ENCODE measurements around the gene ABR. TPM values are rescaled to one million over a fixed set of nuclear protein-coding genes. Genes with fewer than 3 reads are reported as not detected.
"Not testable (repeated sequence)": the region's sequence is repeated elsewhere in the genome, so short reads cannot be mapped to it uniquely, and the experiment has no call there.

Gene ABR
- total and polyA plus RNA-seq, 2 donors from 2014 or later = 18.7 to 116 TPM

DNA sequence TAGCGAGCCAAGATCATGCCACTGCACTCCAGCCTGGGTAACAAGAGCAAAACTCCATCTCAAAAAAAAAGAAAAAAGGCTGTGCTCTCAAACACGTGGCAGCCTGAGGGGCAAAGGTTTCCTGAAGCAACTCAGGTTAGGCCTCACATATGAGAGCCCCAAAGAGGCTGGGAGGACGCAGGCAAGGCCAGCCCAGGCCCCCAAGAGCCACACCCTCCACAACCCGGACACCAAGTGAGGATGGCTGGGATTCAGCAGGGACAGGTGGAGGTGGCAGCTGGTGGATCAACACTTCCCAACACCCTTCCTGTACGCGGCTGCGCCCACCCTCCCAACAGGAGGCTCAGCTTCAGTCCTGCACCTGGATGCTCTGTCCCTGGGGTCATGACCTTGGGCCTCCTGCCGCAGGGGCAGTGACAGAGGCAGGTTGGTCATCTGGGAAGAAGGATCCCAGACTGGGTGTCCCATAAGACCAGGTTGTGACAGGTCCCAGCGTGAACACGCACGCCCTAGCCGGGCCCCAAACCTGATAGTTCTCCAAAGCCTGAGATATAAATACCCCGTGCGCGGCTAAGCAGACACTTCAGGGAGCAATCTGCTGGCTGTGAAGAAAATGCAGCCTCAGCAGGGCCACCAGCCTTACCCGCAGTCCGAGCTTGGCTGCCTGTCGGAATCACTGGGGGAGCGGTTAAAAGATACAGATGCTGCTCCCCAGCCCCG is 104.7 kb downstream of the ABR start:
- peaks cover 0 to 2% (median 0%) of the 10 kb centered on the region in 3 donors for H3K4me1 ChIP-seq (ENCODE audit: control insufficient read depth in 2 of 3, insufficient read depth in 2 of 3, low read depth in 1 of 3, low read length in 3 of 3)
- FAIRE-seq (no peak), DNase-seq (peak in 1 of 5 donors; percentile 59)
- H3K27me3 ChIP-seq (ENCODE audit: control insufficient read depth, insufficient read depth, low read length) = no peaks in the 10 kb centered on the region
- no peaks in the 10 kb centered on the region for H3K9me3 ChIP-seq (ENCODE audit: control insufficient read depth in 2 of 3, insufficient read depth in 1 of 3, low read length in 3 of 3)
- intact Hi-C loops (cut with DNase I) = no loop called here
- H3K4me3 ChIP-seq (ENCODE audit: low read length in 3 of 3) = no peak overlapping the region
- no peak for TF ChIP-seq CTCF (IDR thresholded peaks at IDR 0.05; ENCODE audit: borderline replicate concordance, extremely low read depth, insufficient read depth)
- H3K9ac ChIP-seq (ENCODE audit: low read length in 3 of 3) = no peak overlapping the region
- H3K27ac ChIP-seq (ENCODE audit: low read depth in 2 of 2, low read length in 2 of 2) = no peak overlapping the region
- H3K36me3 ChIP-seq (ENCODE audit: control insufficient read depth in 2 of 3, insufficient read depth in 3 of 3, low read length in 3 of 3) = no peaks in the 10 kb centered on the region

- H3K27me3 ChIP-seq (ENCODE audit: control insufficient read depth, insufficient read depth, low read length); FAIRE-seq; H3K4me3 ChIP-seq (ENCODE audit: low read length in 3 of 3); H3K27ac ChIP-seq (ENCODE audit: low read depth in 2 of 2, low read length in 2 of 2); H3K9me3 ChIP-seq (ENCODE audit: control insufficient read depth in 2 of 3, insufficient read depth in 1 of 3, low read length in 3 of 3); intact Hi-C loops (cut with DNase I); H3K36me3 ChIP-seq (ENCODE audit: control insufficient read depth in 2 of 3, insufficient read depth in 3 of 3, low read length in 3 of 3); H3K9ac ChIP-seq (ENCODE audit: low read length in 3 of 3); H3K4me1 ChIP-seq (ENCODE audit: control insufficient read depth in 2 of 3, insufficient read depth in 2 of 3, low read depth in 1 of 3, low read length in 3 of 3): not testable (repeated sequence)
- peak in 1 of 5 donors; percentile 51 for DNase-seq
Measured at GRCh38 chr17:1073963-1074625, 105.7 kb downstream of the ABR start.

GRCh38 chr17:1073241-1073962 is 106.4 kb downstream of the ABR start:
- TF ChIP-seq CTCF (IDR thresholded peaks at IDR 0.05; ENCODE audit: borderline replicate concordance, extremely low read depth, insufficient read depth) = no peak
- FAIRE-seq (no peak), DNase-seq (peak in 1 of 5 donors; percentile 59)
- peaks cover 2 to 5% (median 3%) of the 10 kb centered on the region in 3 donors for H3K36me3 ChIP-seq (ENCODE audit: control insufficient read depth in 2 of 3, insufficient read depth in 3 of 3, low read length in 3 of 3)
- H3K9ac ChIP-seq (ENCODE audit: low read length in 3 of 3) = no peak overlapping the region
- no peak overlapping the region for H3K27ac ChIP-seq (ENCODE audit: low read depth in 2 of 2, low read length in 2 of 2)
- H3K4me1 ChIP-seq (ENCODE audit: control insufficient read depth in 2 of 3, insufficient read depth in 2 of 3, low read depth in 1 of 3, low read length in 3 of 3) = no peaks in the 10 kb centered on the region
- no peaks in the 10 kb centered on the region for H3K9me3 ChIP-seq (ENCODE audit: control insufficient read depth in 2 of 3, insufficient read depth in 1 of 3, low read length in 3 of 3)
- no peak overlapping the region for H3K4me3 ChIP-seq (ENCODE audit: low read length in 3 of 3)
- intact Hi-C loops (cut with DNase I) = no loop called here
- H3K27me3 ChIP-seq (ENCODE audit: control insufficient read depth, insufficient read depth, low read length) = no peaks in the 10 kb centered on the region

GRCh38 chr17:1072551-1072961 is 107.2 kb downstream of the ABR start:
- TF ChIP-seq CTCF (IDR thresholded peaks at IDR 0.05; ENCODE audit: borderline replicate concordance, extremely low read depth, insufficient read depth) = no peak
- H3K36me3 ChIP-seq (ENCODE audit: control insufficient read depth in 2 of 3, insufficient read depth in 3 of 3, low read length in 3 of 3) = peaks cover 2 to 5% (median 5%) of the 10 kb centered on the region in 3 donors
- FAIRE-seq = no peak

More at GRCh38 chr17:1072551-1072961, 107.2 kb downstream of the ABR start:
- no peak overlapping the region for H3K27ac ChIP-seq (ENCODE audit: low read depth in 2 of 2, low read length in 2 of 2)
- no peaks in the 10 kb centered on the region for H3K4me1 ChIP-seq (ENCODE audit: control insufficient read depth in 2 of 3, insufficient read depth in 2 of 3, low read depth in 1 of 3, low read length in 3 of 3)
- no peak overlapping the region for H3K4me3 ChIP-seq (ENCODE audit: low read length in 3 of 3)
- DNase-seq = peak in 1 of 5 donors; percentile 70
- no peak overlapping the region for H3K9ac ChIP-seq (ENCODE audit: low read length in 3 of 3)
- intact Hi-C loops (cut with DNase I) = no loop called here
- H3K9me3 ChIP-seq (ENCODE audit: control insufficient read depth in 2 of 3, insufficient read depth in 1 of 3, low read length in 3 of 3) = no peaks in the 10 kb centered on the region
- no peaks in the 10 kb centered on the region for H3K27me3 ChIP-seq (ENCODE audit: control insufficient read depth, insufficient read depth, low read length)
